GM12878 (cell line): ENCODE results near the gene PTPRN2. TPM values are rescaled to one million over a fixed set of nuclear protein-coding genes. Genes with fewer than 3 reads are reported as not detected.

ENCODE experiments used
- ATAC-seq: fragments of 200-7000 bp; cut with Tn5 transposase; 3 replicates; pipeline ENCODE4 v1.9.1; 2020; ENCODE audit warnings: mild to moderate bottlenecking, moderate library complexity
- BruUV-seq: library from RNA; stranded (reverse); fragments of 400-500 nt; replicated peaks from 2 replicates; lab custom pipeline; 2021; lab: Mats Ljungman, UMichigan
- CTCF ChIA-PET: fragments of 300-600 bp; sonication (Branson Sonifier 250); formaldehyde crosslinking; extraction: SDS; loops from one replicate; lab custom pipeline; 2021; ENCODE audit warnings: inconsistent platforms; lab: Yijun Ruan, JAX
- POLR2A ChIA-PET: fragments of 350-600 bp; formaldehyde crosslinking; extraction: SDS; loops from one replicate; lab custom pipeline; 2021; ENCODE audit warnings: inconsistent platforms; lab: Charles Lee
- RAD21 ChIA-PET: fragments of 300-600 bp; sonication (Branson Sonifier 250); formaldehyde crosslinking; loops from one replicate; lab custom pipeline; 2023; ENCODE audit warnings: antibody characterized with exemption; ENCODE audit not compliant: unreplicated experiment; lab: Charles Lee
- SMC1A ChIA-PET: fragments of 300-600 bp; sonication (Branson Sonifier 250); formaldehyde crosslinking; loops from one replicate; lab custom pipeline; 2023; ENCODE audit not compliant: unreplicated experiment, uncharacterized antibody; lab: Charles Lee
- DNase-seq: peaks from one replicate; pipeline ENCODE4 v3.0.0-alpha.2; 2011; ENCODE audit warnings: low read depth, low spot score
- FAIRE-seq: peaks from 3 replicates; lab custom pipeline; 2011; peaks lifted over from hg19 to GRCh38; lab: Jason Lieb, UNC
- H2AFZ ChIP-seq: 2 replicates; pipeline ENCODE4 v1.6.0; 2011; ENCODE audit warnings: low read depth, low read length, control low read depth; ENCODE audit not compliant: control insufficient read depth
- H3K27ac ChIP-seq: 2 replicates; pipeline ENCODE4 v1.5.1; 2011; ENCODE audit warnings: control low read depth; ENCODE audit not compliant: control insufficient read depth, insufficient read depth
- H3K27me3 ChIP-seq, 2 experiments: replicated peaks in 1 of 2; 2 replicates each; pipeline versions ENCODE4 v1.6.0 to v1.6.1; 2011; ENCODE audit warnings: low read length in 1 of 2; ENCODE audit not compliant: control insufficient read depth in 2 of 2, insufficient read depth in 2 of 2
- H3K36me3 ChIP-seq, 2 experiments: 2 replicates each; pipeline ENCODE4 v1.5.1; 2011; ENCODE audit warnings: low read length in 1 of 2; ENCODE audit not compliant: control insufficient read depth in 2 of 2, insufficient read depth in 2 of 2
- H3K4me1 ChIP-seq: 2 replicates; pipeline ENCODE4 v1.6.1; 2011; ENCODE audit warnings: mild to moderate bottlenecking, low read length, moderate library complexity, mixed read lengths; ENCODE audit not compliant: control insufficient read depth, insufficient read depth
- H3K4me2 ChIP-seq: 2 replicates; pipeline ENCODE4 v1.6.0; 2011; ENCODE audit warnings: control low read depth; ENCODE audit not compliant: control insufficient read depth, insufficient read depth
- H3K4me3 ChIP-seq: fragments of 200-600 bp; sonication (generic); 2 replicates; pipeline ENCODE4 v1.5.1; 2016
- H3K79me2 ChIP-seq: 2 replicates; pipeline ENCODE4 v1.6.0; 2011; ENCODE audit warnings: low read length; ENCODE audit not compliant: control insufficient read depth, insufficient read depth
- H3K9ac ChIP-seq: 2 replicates; pipeline ENCODE4 v1.8.0; 2011; ENCODE audit warnings: low read length, control low read depth, mixed read lengths; ENCODE audit not compliant: control insufficient read depth, insufficient read depth
- H3K9me3 ChIP-seq: replicated peaks from 3 replicates; pipeline ENCODE4 v1.5.1; 2011; ENCODE audit warnings: mild to moderate bottlenecking, low read length; ENCODE audit not compliant: control insufficient read depth, insufficient read depth
- H4K20me1 ChIP-seq: 2 replicates; pipeline ENCODE4 v1.6.0; 2011; ENCODE audit not compliant: control insufficient read depth, insufficient read depth
- CBX3 ChIP-seq: fragments of 200-600 bp; sonication (generic); IDR thresholded peaks from 2 replicates; pipeline ENCODE4 v1.6.1; 2016; ENCODE audit warnings: low read depth, borderline replicate concordance
- JUND ChIP-seq: IDR thresholded peaks from 2 replicates; pipeline ENCODE4 v1.6.1; 2012; ENCODE audit warnings: low read depth, mild to moderate bottlenecking, low read length, improper control_type of control experiment, moderate library complexity
- KDM1A ChIP-seq: fragments of 200-600 bp; sonication (generic); IDR thresholded peaks from 2 replicates; pipeline ENCODE4 v1.6.1; 2016; ENCODE audit warnings: borderline replicate concordance
- MTA2 ChIP-seq: fragments of 450-650 bp; IDR thresholded peaks from 2 replicates; pipeline ENCODE4 v1.6.1; 2016; ENCODE audit warnings: low read depth, mild to moderate bottlenecking, moderate library complexity
- NR2C2 ChIP-seq: IDR thresholded peaks from 2 replicates; pipeline ENCODE4 v1.6.1; 2011; ENCODE audit warnings: borderline replicate concordance, low read depth; ENCODE audit not compliant: control insufficient read depth, insufficient read length
- RBBP5 ChIP-seq: fragments of 200-600 bp; sonication (generic); conservative IDR thresholded peaks from 2 replicates; pipeline ENCODE4 v1.6.1; 2016
- RELA ChIP-seq: fragments of 450-650 bp; IDR thresholded peaks from 2 replicates; pipeline ENCODE4 v1.8.0; 2014; ENCODE audit warnings: borderline replicate concordance; ENCODE audit not compliant: partially characterized antibody
- SMAD1 ChIP-seq: fragments of 450-650 bp; IDR thresholded peaks from 2 replicates; pipeline ENCODE4 v1.6.1; 2018; ENCODE audit warnings: mild to moderate bottlenecking, low read depth; ENCODE audit not compliant: partially characterized antibody
- SMC3 ChIP-seq: IDR thresholded peaks from 2 replicates; pipeline ENCODE4 v1.6.1; 2011; ENCODE audit warnings: low read length, improper control_type of control experiment, borderline replicate concordance
- ZNF274 ChIP-seq: IDR thresholded peaks from one replicate; pipeline ENCODE4 v1.8.0; 2011; ENCODE audit not compliant: insufficient read length, insufficient read depth
- ZNF384 ChIP-seq: IDR thresholded peaks from 2 replicates; pipeline ENCODE4 v1.6.1; 2012; ENCODE audit warnings: low read depth, mild to moderate bottlenecking, low read length, improper control_type of control experiment, borderline replicate concordance
- WGBS: methylation state at CpG from one replicate; pipeline ENCODE4 v1.1.6; 2016; ENCODE audit warnings: low lambda C conversion rate; ENCODE audit not compliant: insufficient replicate concordance, insufficient coverage; ENCODE audit errors: missing lambda C conversion rate; 5-methylcytosine and 5-hydroxymethylcytosine counted together
- in situ Hi-C: fragments of 300-500 bp; cut with MboI; formaldehyde crosslinking; loops from 9 replicates; pipeline ENCODE4 v1.14.3; 2018; ENCODE audit warnings: mixed read lengths
- intact Hi-C: fragments of 100-400 bp; cut with micrococcal nuclease; formaldehyde crosslinking; loops from one replicate; pipeline ENCODE4 v1.14.2; 2022; ENCODE audit not compliant: unreplicated experiment
- polyA plus RNA-seq, 11 experiments: library from polyadenylated mRNA; depleted of rRNA in 4 of 11; unstranded in 6 of 11; stranded (reverse) in 5 of 11; fragments of >200 nt; fragmentation: Nextera tagmentation in 4 of 11; fragmentation: Illumina TruSeq in 1 of 11; extraction: Ambion mirVana in 4 of 11; extraction: Trizol in 1 of 11; gene quantifications; 1 replicate in 1 of 11; 2 replicates in 10 of 11; pipeline versions ENCODE4 v1.2.1 to v1.2.3, GENCODE V29; 2011 to 2016; ENCODE audit warnings: inconsistent platforms in 2 of 11, missing spikeins in 2 of 11, low read depth in 1 of 11
- total RNA-seq, 4 experiments: library from RNA; depleted of rRNA in 3 of 4; stranded (reverse); fragments of >200 nt in 3 of 4; fragmentation: Illumina TruSeq in 1 of 4; extraction: Trizol in 1 of 4; gene quantifications; 2 replicates each; pipeline versions ENCODE4 v1.2.1 to v1.2.3, GENCODE V29; 2013 to 2021
- TF ChIP-seq, protein P1 (sequence below): fragments of 150-350 bp; IDR thresholded peaks from 2 replicates; pipeline ENCODE4 v1.6.1; 2014; ENCODE audit warnings: mild to moderate bottlenecking, low read depth, low read length
- TF ChIP-seq, protein P2 (sequence below): IDR thresholded peaks from 2 replicates; pipeline ENCODE4 v1.6.1; 2012; ENCODE audit warnings: mild to moderate bottlenecking, low read depth, low read length
- TF ChIP-seq, protein P3 (sequence below): fragments of 450-650 bp; IDR thresholded peaks from 2 replicates; pipeline ENCODE4 v1.6.1; 2017; ENCODE audit warnings: mild to moderate bottlenecking, low read depth, inconsistent platforms; ENCODE audit not compliant: poor library complexity, severe bottlenecking

PTPRN2 gene
- total and polyA plus RNA-seq, 10 of the 15 experiments (the other 5 are each of a cell fraction or from before 2014, with no cell fraction given), result 5.4 TPM; not detected in 9

DNA sequence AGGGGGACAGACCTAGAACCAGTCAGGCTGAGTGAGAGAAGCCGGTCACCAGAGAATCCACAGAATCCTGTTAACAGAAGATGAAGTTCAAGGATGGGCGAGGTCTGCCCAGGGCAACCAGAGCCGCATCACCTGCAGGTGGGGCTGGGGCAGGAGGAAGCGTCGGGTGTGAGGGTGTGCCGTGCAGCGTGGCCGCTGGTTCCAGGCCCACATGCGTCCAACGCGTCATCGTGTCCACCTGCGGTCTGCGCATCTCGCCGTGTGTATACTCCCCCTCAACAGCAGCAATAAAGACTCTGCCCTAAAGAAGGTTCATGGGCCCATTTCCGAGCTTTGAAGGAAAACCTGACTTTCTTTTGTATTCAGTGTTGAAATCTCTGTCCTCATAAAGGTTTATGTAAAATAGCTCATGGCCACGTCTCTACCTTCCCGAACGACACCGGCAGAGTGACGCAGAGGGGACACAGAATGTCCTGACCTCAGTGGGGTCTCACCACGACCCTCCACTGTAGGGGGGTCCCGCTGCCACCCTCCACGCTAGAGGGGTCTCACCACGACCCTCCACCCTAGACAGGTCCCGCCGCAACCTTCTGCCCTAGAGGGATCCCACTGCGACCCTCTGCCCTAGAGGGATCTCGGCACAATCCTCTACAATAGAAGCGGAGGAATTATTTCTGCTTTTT, 446.9 kb downstream of the PTPRN2 start:
- WGBS, result 65% methylated on average over 31 of the region's 31 CpGs
- in situ Hi-C loops, result no loop called here
- SMC1A ChIA-PET, result no interaction called here
- no peaks in the 10 kb centered on the region for H3K79me2 ChIP-seq
- RAD21 ChIA-PET, result no interaction called here
- H3K4me1 ChIP-seq, result no peaks in the 10 kb centered on the region
- ATAC-seq (no peak), FAIRE-seq (no peak), DNase-seq (no peak)
- TF ChIP-seq KDM1A, result no peak
- TF ChIP-seq, protein P1, sequence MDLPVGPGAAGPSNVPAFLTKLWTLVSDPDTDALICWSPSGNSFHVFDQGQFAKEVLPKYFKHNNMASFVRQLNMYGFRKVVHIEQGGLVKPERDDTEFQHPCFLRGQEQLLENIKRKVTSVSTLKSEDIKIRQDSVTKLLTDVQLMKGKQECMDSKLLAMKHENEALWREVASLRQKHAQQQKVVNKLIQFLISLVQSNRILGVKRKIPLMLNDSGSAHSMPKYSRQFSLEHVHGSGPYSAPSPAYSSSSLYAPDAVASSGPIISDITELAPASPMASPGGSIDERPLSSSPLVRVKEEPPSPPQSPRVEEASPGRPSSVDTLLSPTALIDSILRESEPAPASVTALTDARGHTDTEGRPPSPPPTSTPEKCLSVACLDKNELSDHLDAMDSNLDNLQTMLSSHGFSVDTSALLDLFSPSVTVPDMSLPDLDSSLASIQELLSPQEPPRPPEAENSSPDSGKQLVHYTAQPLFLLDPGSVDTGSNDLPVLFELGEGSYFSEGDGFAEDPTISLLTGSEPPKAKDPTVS, result no peak
- no peak for TF ChIP-seq SMAD1
- no peak for TF ChIP-seq SMC3
- no peak for TF ChIP-seq CBX3
- no peak for TF ChIP-seq RBBP5
- TF ChIP-seq JUND, result no peak
- TF ChIP-seq NR2C2, result no peak
- TF ChIP-seq RELA, result no peak
- TF ChIP-seq, protein P2, sequence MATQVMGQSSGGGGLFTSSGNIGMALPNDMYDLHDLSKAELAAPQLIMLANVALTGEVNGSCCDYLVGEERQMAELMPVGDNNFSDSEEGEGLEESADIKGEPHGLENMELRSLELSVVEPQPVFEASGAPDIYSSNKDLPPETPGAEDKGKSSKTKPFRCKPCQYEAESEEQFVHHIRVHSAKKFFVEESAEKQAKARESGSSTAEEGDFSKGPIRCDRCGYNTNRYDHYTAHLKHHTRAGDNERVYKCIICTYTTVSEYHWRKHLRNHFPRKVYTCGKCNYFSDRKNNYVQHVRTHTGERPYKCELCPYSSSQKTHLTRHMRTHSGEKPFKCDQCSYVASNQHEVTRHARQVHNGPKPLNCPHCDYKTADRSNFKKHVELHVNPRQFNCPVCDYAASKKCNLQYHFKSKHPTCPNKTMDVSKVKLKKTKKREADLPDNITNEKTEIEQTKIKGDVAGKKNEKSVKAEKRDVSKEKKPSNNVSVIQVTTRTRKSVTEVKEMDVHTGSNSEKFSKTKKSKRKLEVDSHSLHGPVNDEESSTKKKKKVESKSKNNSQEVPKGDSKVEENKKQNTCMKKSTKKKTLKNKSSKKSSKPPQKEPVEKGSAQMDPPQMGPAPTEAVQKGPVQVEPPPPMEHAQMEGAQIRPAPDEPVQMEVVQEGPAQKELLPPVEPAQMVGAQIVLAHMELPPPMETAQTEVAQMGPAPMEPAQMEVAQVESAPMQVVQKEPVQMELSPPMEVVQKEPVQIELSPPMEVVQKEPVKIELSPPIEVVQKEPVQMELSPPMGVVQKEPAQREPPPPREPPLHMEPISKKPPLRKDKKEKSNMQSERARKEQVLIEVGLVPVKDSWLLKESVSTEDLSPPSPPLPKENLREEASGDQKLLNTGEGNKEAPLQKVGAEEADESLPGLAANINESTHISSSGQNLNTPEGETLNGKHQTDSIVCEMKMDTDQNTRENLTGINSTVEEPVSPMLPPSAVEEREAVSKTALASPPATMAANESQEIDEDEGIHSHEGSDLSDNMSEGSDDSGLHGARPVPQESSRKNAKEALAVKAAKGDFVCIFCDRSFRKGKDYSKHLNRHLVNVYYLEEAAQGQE, result no peak
- TF ChIP-seq MTA2, result no peak
- no peak for TF ChIP-seq ZNF274
- TF ChIP-seq, protein P3, sequence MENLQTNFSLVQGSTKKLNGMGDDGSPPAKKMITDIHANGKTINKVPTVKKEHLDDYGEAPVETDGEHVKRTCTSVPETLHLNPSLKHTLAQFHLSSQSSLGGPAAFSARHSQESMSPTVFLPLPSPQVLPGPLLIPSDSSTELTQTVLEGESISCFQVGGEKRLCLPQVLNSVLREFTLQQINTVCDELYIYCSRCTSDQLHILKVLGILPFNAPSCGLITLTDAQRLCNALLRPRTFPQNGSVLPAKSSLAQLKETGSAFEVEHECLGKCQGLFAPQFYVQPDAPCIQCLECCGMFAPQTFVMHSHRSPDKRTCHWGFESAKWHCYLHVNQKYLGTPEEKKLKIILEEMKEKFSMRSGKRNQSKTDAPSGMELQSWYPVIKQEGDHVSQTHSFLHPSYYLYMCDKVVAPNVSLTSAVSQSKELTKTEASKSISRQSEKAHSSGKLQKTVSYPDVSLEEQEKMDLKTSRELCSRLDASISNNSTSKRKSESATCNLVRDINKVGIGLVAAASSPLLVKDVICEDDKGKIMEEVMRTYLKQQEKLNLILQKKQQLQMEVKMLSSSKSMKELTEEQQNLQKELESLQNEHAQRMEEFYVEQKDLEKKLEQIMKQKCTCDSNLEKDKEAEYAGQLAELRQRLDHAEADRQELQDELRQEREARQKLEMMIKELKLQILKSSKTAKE, result no peak
- TF ChIP-seq ZNF384, result no peak
- no peak overlapping the region for H3K9ac ChIP-seq
- no peak overlapping the region for H3K27ac ChIP-seq
- POLR2A ChIA-PET, result no interaction called here
- no peak overlapping the region for H3K4me2 ChIP-seq
- no peaks in the 10 kb centered on the region; the same call in 2 of the 3 replicates for H3K9me3 ChIP-seq
- no peaks in the 10 kb centered on the region for H3K27me3 ChIP-seq
- CTCF ChIA-PET, result no interaction called here
- no peak overlapping the region for H3K4me3 ChIP-seq
- no peak overlapping the region for H2AFZ ChIP-seq
- intact Hi-C loops, result no loop called here
- H3K36me3 ChIP-seq, result no peaks in the 10 kb centered on the region
- no TSS peak for BruUV-seq
- no peaks in the 10 kb centered on the region for H4K20me1 ChIP-seq
